HG03457 (cell line): ENCODE data around the gene MUC5AC.
"Not testable (repeated sequence)": the region's sequence is repeated elsewhere in the genome, so short reads cannot be mapped to it uniquely, and the experiment has no call there.

Experiments used
- ATAC-seq: cut with Tn5 transposase; IDR thresholded peaks from one replicate; pipeline ENCODE4 v1.9.1; 2021; ENCODE audit warnings: moderate number of reproducible peaks; ENCODE audit not compliant: unreplicated experiment

Gene MUC5AC

DNA sequence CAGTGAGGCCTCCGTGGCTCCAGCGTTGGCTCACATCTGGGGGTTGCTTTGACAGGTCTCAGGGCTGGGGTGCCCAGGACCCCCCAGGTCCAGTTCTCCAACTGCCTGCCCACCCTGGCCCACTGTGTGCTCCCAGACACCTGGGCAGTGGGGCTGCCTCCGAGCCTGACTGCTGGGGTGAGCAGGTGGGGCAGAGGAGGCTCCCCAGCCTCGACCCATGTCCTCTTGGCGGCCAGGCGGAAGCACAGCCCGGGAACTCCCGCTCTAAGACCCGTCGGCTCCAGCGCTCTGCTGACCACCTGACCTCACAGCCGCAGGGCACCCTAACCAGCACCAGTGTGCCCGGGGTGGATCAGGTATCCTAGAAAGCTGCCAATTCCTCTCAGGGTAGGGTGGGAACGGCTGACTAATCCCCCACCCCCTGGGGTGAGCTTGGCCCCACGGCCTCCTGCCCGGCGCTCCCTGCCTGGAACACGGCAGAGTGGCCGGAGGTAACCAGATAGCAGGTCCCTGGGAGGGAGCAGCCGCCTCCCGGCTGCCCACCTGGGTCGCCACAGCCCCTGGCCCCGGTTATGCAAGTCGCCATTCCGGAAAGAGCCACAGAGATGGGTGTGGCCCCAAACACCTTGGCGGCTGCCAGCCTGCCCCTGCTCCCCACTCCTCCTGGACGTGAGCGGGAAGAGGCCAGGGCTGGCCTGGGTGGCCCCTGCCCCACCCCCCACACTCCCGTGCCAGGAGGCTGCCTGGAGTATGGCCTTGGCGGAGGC lies 45.9 kb downstream of the MUC5AC start:
- ATAC-seq, result no peak

DNA sequence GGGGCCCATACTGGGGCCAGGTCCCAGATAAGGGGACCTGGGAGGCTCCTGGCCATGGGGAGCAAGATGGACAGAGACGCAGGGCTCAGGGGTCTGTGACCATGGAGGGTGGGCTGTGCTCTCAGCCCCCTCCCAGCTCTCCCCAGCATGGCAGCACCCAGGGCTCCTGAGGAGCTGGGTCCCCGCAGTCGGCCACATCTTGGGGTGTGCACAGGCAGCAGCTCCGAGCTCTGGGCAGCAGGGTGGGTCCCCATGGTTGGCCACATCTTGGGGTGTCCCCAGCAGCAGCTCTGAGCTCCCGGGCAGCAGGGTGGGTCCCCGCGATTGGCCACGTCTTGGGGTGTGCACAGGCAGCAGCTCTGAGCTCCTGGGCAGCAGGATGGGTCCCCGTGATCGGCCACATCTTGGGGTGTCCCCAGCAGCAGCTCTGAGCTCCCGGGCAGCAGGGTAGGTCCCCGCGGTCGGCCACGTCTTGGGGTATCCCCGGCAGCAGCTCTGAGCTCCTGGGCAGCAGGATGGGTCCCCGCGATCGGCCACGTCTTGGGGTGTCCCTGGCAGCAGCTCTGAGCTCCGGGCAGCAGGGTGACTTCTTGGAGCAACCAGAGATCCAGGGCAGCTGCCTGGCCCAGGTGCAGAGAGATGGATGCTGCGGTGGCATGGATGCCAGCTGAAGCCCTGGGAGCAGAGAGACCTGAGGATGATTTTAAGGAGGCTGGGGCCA lies 46.8 kb downstream of the MUC5AC start:
- no peak for ATAC-seq

- ATAC-seq, result no peak
Measured at GRCh38 chr11:1205121-1205986, 47.6 kb downstream of the MUC5AC start.

GRCh38 chr11:1205987-1206331 lies 48.2 kb downstream of the MUC5AC start:
- ATAC-seq, result no peak

GRCh38 chr11:1206391-1207271 lies 48.9 kb downstream of the MUC5AC start:
- no peak for ATAC-seq

- ATAC-seq, result no peak
Measured at GRCh38 chr11:1207401-1208143, 49.8 kb downstream of the MUC5AC start.

DNA sequence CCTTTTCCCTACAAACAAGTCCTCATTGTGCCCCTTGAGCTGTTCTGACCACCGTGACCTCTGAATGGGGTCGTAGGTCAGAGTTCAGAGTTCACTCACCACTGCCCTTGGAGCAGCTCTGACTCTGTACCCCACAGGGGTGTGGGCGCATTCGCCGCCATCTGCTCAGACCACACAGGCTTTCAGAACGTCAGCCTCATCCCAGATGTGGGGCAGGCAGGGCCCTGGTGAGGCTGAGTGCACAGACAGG lies 50.3 kb downstream of the MUC5AC start:
- no peak for ATAC-seq

DNA sequence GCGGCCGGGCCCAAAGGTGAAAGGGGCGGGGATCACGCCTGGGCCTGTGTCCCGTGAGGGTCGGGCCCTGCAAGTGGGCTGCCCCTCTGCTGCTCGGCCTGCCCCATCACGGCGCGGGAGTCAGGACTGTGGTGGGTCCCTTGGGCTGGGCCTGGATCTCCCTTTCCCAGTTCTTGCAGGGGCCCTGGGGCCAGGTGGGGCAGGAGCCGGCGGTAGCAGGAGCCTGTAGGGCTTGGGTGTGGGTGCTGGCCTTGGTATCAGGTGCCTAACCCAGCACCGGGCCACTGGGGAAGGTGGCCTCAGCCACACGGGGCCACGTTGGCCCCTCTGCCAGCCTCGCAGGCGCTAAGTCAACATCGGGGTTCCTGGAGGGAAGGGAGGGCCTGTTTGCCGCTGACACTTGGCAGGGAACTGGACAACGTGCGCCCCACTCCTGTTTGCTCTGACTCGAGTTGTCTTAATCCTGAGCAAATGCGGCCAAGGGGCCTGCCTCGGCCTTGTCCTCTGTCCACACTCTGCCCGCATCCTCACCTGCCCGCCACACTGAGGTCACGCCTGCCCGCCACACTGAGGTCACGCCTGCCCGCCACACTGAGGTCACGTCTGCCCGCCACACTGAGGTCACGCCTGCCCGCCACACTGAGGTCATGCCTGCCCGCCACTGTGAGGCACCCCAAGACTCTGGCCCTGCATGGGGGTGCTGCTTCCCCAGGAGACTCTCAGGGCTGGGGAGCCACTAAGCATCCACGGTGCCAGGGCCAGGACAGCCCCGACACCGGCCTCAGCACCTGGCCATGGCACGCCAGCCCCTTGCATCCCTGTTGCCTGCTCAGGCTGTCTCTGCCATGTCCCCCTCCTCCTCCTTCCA lies 50.9 kb downstream of the MUC5AC start:
- ATAC-seq, result no peak

DNA sequence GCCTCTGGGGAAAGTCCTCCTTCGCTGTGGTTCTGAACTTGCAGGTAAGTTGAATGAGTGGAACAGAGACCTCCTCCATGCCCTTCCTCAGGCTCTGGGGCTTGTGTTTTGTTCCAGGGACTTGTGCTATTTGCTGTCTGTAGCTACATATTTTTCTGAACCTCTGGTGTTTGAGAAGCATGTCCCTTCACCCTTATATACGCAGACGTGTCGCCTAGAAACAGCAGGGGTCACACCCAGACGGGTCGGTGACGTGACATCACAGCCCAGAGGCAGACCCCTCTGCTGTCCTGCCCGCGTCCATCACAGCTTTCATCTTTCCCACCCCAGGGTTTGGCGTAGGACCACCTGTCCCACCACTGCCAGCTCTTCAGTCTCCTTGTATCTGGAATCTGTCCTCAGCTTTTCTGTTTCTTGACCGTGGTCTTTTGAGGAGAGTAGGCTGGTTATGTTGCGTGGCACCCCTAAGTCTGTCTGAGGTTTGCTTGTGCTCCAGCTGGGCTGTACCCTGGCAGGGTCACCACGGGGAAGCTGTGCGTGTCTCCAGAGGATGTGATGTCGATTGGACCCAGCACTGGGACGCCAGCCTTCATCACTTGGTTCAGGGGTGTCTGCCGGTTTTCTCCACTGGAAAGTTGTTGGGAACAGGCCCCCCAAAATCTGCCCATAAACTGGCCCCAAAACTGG lies 51.8 kb downstream of the MUC5AC start:
- no peak for ATAC-seq

- ATAC-seq, result no peak
Measured at GRCh38 chr11:1211838-1212237, 54.1 kb downstream of the MUC5AC start.

GRCh38 chr11:1215826-1216225 lies 58.1 kb downstream of the MUC5AC start:
- not testable (repeated sequence) for ATAC-seq

DNA sequence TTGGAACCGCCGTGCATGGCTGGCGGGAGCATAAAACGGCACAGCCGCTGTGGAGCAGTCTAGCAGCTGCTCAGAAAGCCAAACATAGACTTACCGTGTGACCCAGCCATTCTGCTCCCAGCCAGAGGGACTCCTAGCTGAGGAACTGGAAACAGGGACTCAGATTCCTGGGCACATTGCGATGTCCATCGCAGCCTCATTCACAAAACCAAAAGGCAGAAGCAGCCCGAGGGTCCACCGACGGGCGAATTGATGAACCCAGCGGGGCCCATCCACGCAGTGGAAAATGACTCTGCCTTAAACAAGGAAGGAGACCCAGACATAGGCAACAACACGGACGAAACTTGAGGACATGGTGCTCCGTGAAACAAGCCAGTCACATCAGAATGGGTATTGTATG lies 59.4 kb downstream of the MUC5AC start:
- no peak for ATAC-seq

DNA sequence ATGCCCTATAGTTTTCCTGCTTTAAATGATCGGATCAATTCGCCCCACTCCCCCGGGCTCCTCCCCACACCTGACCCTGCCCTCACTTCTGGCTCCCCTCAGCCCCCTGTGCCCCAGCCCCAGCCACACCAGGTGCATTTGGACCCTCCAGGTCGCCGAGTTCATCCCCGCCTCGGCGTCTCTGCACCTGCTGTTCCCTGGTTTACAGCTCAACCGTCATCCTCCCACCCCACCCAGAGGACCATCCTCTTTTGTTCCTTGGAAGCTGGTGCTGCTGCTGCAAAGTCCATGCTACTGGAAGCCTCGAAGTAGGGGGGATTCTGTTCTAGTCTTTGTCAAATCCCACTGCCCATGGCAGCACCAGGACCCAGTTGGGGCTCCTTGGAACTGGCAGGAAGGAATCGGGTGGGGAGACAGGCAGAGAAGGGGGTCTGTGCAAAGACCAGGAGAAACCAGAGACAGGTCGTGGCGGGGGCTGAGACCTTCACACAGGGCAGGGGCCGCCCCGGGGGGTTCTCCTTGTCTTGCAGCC lies 60.6 kb downstream of the MUC5AC start:
- no peak for ATAC-seq

GRCh38 chr11:1218788-1219445 lies 61.2 kb downstream of the MUC5AC start:
- no peak for ATAC-seq

- ATAC-seq, result no peak
Measured at GRCh38 chr11:1219446-1219833, 61.7 kb downstream of the MUC5AC start.

- ATAC-seq, result no peak
Measured at GRCh38 chr11:1219834-1220815, 62.4 kb downstream of the MUC5AC start.
